Stimulated activated CD4-positive, alpha-beta T cell treated with anti-CD3 and anti-CD28 coated beads, Interleukin-12 subunit alpha, Interleukin-12 subunit beta, amount 100 ng/mL, for 24 hours (primary cell): ENCODE results near the gene CCDC9.
A peak's percentile ranks its signal among the peaks of the same experiment; 100 is the strongest.
"Not testable (repeated sequence)": the region's sequence is repeated elsewhere in the genome, so short reads cannot be mapped to it uniquely, and the experiment has no call there.

Source experiments
- DNase-seq, 2 experiments: peaks; one replicate each; pipeline ENCODE4 v3.0.0-alpha.2; 2020; ENCODE audit warnings: low read depth in 2 of 2

The CCDC9 gene

GRCh38 chr19:47300867-47301266 lies 44.5 kb downstream of the CCDC9 start:
- not testable (repeated sequence) for DNase-seq

GRCh38 chr19:47302249-47302648 lies 45.9 kb downstream of the CCDC9 start:
- DNase-seq = no peak

GRCh38 chr19:47303966-47304365 lies 47.6 kb downstream of the CCDC9 start:
- DNase-seq = no peak

- peak; percentile 9 to 56 for DNase-seq
Observed at GRCh38 chr19:47305309-47305751, 49.0 kb downstream of the CCDC9 start.

- DNase-seq = no peak
Observed at GRCh38 chr19:47306303-47306702, 50.0 kb downstream of the CCDC9 start.

GRCh38 chr19:47309038-47309437 lies 52.7 kb downstream of the CCDC9 start:
- no peak for DNase-seq

GRCh38 chr19:47309608-47310007 lies 53.3 kb downstream of the CCDC9 start, which contains the start of gene C5AR1:
Gene C5AR1 (plus strand): TSS chr19:47309861. CDS start chr19:47309896, 35 bp downstream.
- DNase-seq = no peak

- DNase-seq = no peak
Observed at GRCh38 chr19:47310323-47310722, 54.0 kb downstream of the CCDC9 start.

- no peak for DNase-seq
Observed at GRCh38 chr19:47310819-47311218, 54.5 kb downstream of the CCDC9 start.

GRCh38 chr19:47312366-47313006 lies 56.2 kb downstream of the CCDC9 start:
- no peak for DNase-seq

- DNase-seq = no peak
Observed at GRCh38 chr19:47313754-47314295, 57.5 kb downstream of the CCDC9 start.

- no peak for DNase-seq
Observed at GRCh38 chr19:47315125-47315821, 58.9 kb downstream of the CCDC9 start.

GRCh38 chr19:47316513-47316912 lies 60.2 kb downstream of the CCDC9 start:
- DNase-seq = no peak

- no peak for DNase-seq
Observed at GRCh38 chr19:47319923-47320871, 63.9 kb downstream of the CCDC9 start.
